ENCODE data around the gene PRR15. TPM values are rescaled to one million over a fixed set of nuclear protein-coding genes. Genes with fewer than 3 reads are reported as not detected.
"Not testable (repeated sequence)": the region's sequence is repeated elsewhere in the genome, so short reads cannot be mapped to it uniquely, and the experiment has no call there.

Gene PRR15
- not detected for total RNA-seq

- Mint-ChIP-seq H3K9me3 (peaks cover 0 to 4% of the 10 kb centered on the region in 2 donors), H3K36me3 (peaks cover 0 to 11% of the 10 kb centered on the region in 2 donors), H3K27ac (no peak within 1 kb of the TSS)
- ATAC-seq, result peak in 1 of 2 donors; percentile 70
- peak in 1 of 2 donors; percentile 8 for DNase-seq (ENCODE audit: low spot score in 2 of 2)
Observed at GRCh38 chr7:29563590-29564495, at the start of gene PRR15. TSS of gene PRR15 (plus strand) at chr7:29563835. CDS start at chr7:29566330, 2,495 bp downstream.

- H3K36me3 Mint-ChIP-seq, result no peaks in the 10 kb centered on the region
- no peak for ATAC-seq
- no peak for DNase-seq (ENCODE audit: low spot score in 2 of 2)
- peaks cover 0 to 4% of the 10 kb centered on the region in 2 donors for H3K9me3 Mint-ChIP-seq
- H3K27ac Mint-ChIP-seq, result no peak overlapping the region
Observed at GRCh38 chr7:29516491-29516890, 47.1 kb upstream of the PRR15 start.

GRCh38 chr7:29518616-29519015 is 45.0 kb upstream of the PRR15 start:
- Mint-ChIP-seq H3K36me3 (no peaks in the 10 kb centered on the region), H3K27ac (no peak overlapping the region), H3K9me3 (peaks cover 0 to 4% of the 10 kb centered on the region in 2 donors)
- ATAC-seq, result no peak
- no peak for DNase-seq (ENCODE audit: low spot score in 2 of 2)

GRCh38 chr7:29523728-29524127 is 39.9 kb upstream of the PRR15 start:
- no peaks in the 10 kb centered on the region for H3K36me3 Mint-ChIP-seq
- ATAC-seq (no peak), DNase-seq (ENCODE audit: low spot score in 2 of 2) (no peak)
- H3K27ac Mint-ChIP-seq, result no peak overlapping the region
- peaks cover 0 to 12% of the 10 kb centered on the region in 2 donors for H3K9me3 Mint-ChIP-seq

- Mint-ChIP-seq H3K27ac (no peak overlapping the region), H3K36me3 (peaks cover 0 to 5% of the 10 kb centered on the region in 2 donors), H3K9me3 (peaks cover 15 to 17% of the 10 kb centered on the region in 2 donors)
- ATAC-seq (no peak), DNase-seq (ENCODE audit: low spot score in 2 of 2) (no peak)
Observed at GRCh38 chr7:29527505-29528108, 36.0 kb upstream of the PRR15 start.

- H3K36me3 Mint-ChIP-seq; DNase-seq (ENCODE audit: low spot score in 2 of 2); H3K27ac Mint-ChIP-seq; ATAC-seq: not testable (repeated sequence)
- peaks cover 15 to 17% of the 10 kb centered on the region in 2 donors for H3K9me3 Mint-ChIP-seq
Observed at GRCh38 chr7:29528526-29528925, 35.1 kb upstream of the PRR15 start.

GRCh38 chr7:29538389-29538788 is 25.2 kb upstream of the PRR15 start:
- no peaks in the 10 kb centered on the region for H3K9me3 Mint-ChIP-seq
- ATAC-seq, result no peak
- H3K36me3 Mint-ChIP-seq, result no peaks in the 10 kb centered on the region
- H3K27ac Mint-ChIP-seq, result no peak overlapping the region
- DNase-seq (ENCODE audit: low spot score in 2 of 2), result no peak

GRCh38 chr7:29539471-29539870 is 24.2 kb upstream of the PRR15 start:
- no peaks in the 10 kb centered on the region for H3K36me3 Mint-ChIP-seq
- DNase-seq (ENCODE audit: low spot score in 2 of 2) (no peak), ATAC-seq (no peak)
- peaks cover 0 to 3% of the 10 kb centered on the region in 2 donors for H3K9me3 Mint-ChIP-seq
- H3K27ac Mint-ChIP-seq, result no peak overlapping the region

- Mint-ChIP-seq H3K27ac (no peak overlapping the region), H3K9me3 (peaks cover 0 to 11% of the 10 kb centered on the region in 2 donors), H3K36me3 (no peaks in the 10 kb centered on the region)
- no peak for ATAC-seq
- no peak for DNase-seq (ENCODE audit: low spot score in 2 of 2)
Observed at GRCh38 chr7:29547421-29547820, 16.2 kb upstream of the PRR15 start.

GRCh38 chr7:29548823-29549222 is 14.8 kb upstream of the PRR15 start:
- no peak for DNase-seq (ENCODE audit: low spot score in 2 of 2)
- Mint-ChIP-seq H3K27ac (no peak overlapping the region), H3K36me3 (no peaks in the 10 kb centered on the region), H3K9me3 (peaks cover 0 to 8% of the 10 kb centered on the region in 2 donors)
- no peak for ATAC-seq

- DNase-seq (ENCODE audit: low spot score in 2 of 2) (no peak), ATAC-seq (no peak)
- H3K36me3 Mint-ChIP-seq, result no peaks in the 10 kb centered on the region
- H3K9me3 Mint-ChIP-seq, result no peaks in the 10 kb centered on the region
- H3K27ac Mint-ChIP-seq, result no peak overlapping the region
Observed at GRCh38 chr7:29552392-29552791, 11.2 kb upstream of the PRR15 start.

- H3K36me3 Mint-ChIP-seq, result no peaks in the 10 kb centered on the region
- DNase-seq (ENCODE audit: low spot score in 2 of 2) (no peak), ATAC-seq (no peak)
- no peak overlapping the region for H3K27ac Mint-ChIP-seq
- H3K9me3 Mint-ChIP-seq, result no peaks in the 10 kb centered on the region
Observed at GRCh38 chr7:29555061-29555460, 8.6 kb upstream of the PRR15 start.

- no peak for ATAC-seq
- H3K9me3 Mint-ChIP-seq, result peaks cover 0 to 4% of the 10 kb centered on the region in 2 donors
- DNase-seq (ENCODE audit: low spot score in 2 of 2), result no peak
- H3K27ac Mint-ChIP-seq, result no peak overlapping the region
- peaks cover 0 to 4% of the 10 kb centered on the region in 2 donors for H3K36me3 Mint-ChIP-seq
Observed at GRCh38 chr7:29556405-29557195, 7.0 kb upstream of the PRR15 start.

GRCh38 chr7:29557954-29558353 is 5.7 kb upstream of the PRR15 start:
- no peak overlapping the region for H3K27ac Mint-ChIP-seq
- DNase-seq (ENCODE audit: low spot score in 2 of 2), result no peak
- no peak for ATAC-seq
- peaks cover 0 to 4% of the 10 kb centered on the region in 2 donors for H3K9me3 Mint-ChIP-seq
- peaks cover 0 to 5% of the 10 kb centered on the region in 2 donors for H3K36me3 Mint-ChIP-seq

- Mint-ChIP-seq H3K27ac (no peak overlapping the region), H3K9me3 (peaks cover 0 to 4% of the 10 kb centered on the region in 2 donors), H3K36me3 (peaks cover 0 to 11% of the 10 kb centered on the region in 2 donors)
- ATAC-seq (no peak), DNase-seq (ENCODE audit: low spot score in 2 of 2) (no peak)
Observed at GRCh38 chr7:29561271-29561670, 2.4 kb upstream of the PRR15 start.

GRCh38 chr7:29562307-29562706 is 1.3 kb upstream of the PRR15 start:
- peaks cover 0 to 4% of the 10 kb centered on the region in 2 donors for H3K9me3 Mint-ChIP-seq
- no peak for ATAC-seq
- peaks cover 0 to 11% of the 10 kb centered on the region in 2 donors for H3K36me3 Mint-ChIP-seq
- no peak overlapping the region for H3K27ac Mint-ChIP-seq
- DNase-seq (ENCODE audit: low spot score in 2 of 2), result no peak
